Measurements from ENCODE around the gene UBE2S.

The UBE2S gene

GRCh38 chr19:55398200-55398925, 9.2 kb downstream of the UBE2S start:
- TF ChIP-seq CTCF (conservative IDR thresholded peaks at IDR 0.05) (no peak), ZFX (IDR thresholded peaks at IDR 0.05) (no peak)
- no peak overlapping the region for H3K27ac ChIP-seq

- no peak for TF ChIP-seq CTCF (conservative IDR thresholded peaks at IDR 0.05)
- no peak for TF ChIP-seq ZFX (IDR thresholded peaks at IDR 0.05)
- H3K27ac ChIP-seq, result no peak overlapping the region
These were observed 14.5 kb downstream of the UBE2S start for GRCh38 chr19:55392820-55393761.

GRCh38 chr19:55391702-55392615, 15.6 kb downstream of the UBE2S start:
- H3K27ac ChIP-seq, result no peak overlapping the region
- TF ChIP-seq ZFX (IDR thresholded peaks at IDR 0.05) (no peak), CTCF (conservative IDR thresholded peaks at IDR 0.05) (no peak)

- TF ChIP-seq CTCF (conservative IDR thresholded peaks at IDR 0.05), result no peak
- no peak for TF ChIP-seq ZFX (IDR thresholded peaks at IDR 0.05)
- H3K27ac ChIP-seq, result no peak overlapping the region
These were observed 16.4 kb downstream of the UBE2S start for GRCh38 chr19:55391191-55391670.

- TF ChIP-seq ZFX (IDR thresholded peaks at IDR 0.05), result no peak
- TF ChIP-seq CTCF (conservative IDR thresholded peaks at IDR 0.05), result no peak
- H3K27ac ChIP-seq, result no peak overlapping the region
These were observed 17.1 kb downstream of the UBE2S start for GRCh38 chr19:55390461-55390880.

- no peak overlapping the region for H3K27ac ChIP-seq
- no peak for TF ChIP-seq CTCF (conservative IDR thresholded peaks at IDR 0.05)
- no peak for TF ChIP-seq ZFX (IDR thresholded peaks at IDR 0.05)
These were observed 17.9 kb downstream of the UBE2S start for GRCh38 chr19:55389386-55390317.

Data from C4-2B (cell line).